Fibroblast of skin of scalp (primary cell): Measurements from ENCODE around the gene SH3D21.

ENCODE experiments used
- DNase-seq: peaks from one replicate; pipeline ENCODE4 v3.0.0-alpha.2; 2013

SH3D21 gene

DNA sequence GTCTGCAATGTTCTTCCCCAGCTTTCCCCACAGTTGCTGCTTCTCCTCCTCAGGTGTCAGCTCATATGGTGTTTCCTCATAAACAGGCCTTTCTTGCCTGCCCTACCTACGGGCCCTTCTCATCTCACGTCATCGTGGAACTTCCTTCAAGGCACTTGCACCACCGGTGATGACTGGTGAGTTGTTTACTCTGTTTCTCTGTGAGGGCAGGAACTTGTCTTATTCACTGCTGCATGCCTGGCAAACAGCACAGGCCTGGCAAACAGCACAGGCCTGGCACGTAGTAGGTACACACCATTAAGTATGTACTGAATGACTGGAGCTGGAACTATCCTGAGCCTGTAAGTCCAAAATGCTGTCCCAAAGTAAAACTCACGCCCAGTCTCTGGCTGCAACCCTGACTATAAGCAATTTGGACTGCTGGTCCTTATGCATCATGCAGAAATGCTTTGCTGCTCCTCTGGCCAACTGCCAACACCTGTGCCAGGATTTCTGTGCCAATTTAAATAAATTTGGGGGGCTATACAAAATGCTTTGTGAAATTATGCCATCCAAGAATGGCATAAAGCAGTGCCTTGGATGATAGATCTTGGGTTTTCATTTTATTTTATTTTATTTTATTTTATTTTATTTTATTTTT, 53.9 kb downstream of the SH3D21 start:
- no peak for DNase-seq

DNA sequence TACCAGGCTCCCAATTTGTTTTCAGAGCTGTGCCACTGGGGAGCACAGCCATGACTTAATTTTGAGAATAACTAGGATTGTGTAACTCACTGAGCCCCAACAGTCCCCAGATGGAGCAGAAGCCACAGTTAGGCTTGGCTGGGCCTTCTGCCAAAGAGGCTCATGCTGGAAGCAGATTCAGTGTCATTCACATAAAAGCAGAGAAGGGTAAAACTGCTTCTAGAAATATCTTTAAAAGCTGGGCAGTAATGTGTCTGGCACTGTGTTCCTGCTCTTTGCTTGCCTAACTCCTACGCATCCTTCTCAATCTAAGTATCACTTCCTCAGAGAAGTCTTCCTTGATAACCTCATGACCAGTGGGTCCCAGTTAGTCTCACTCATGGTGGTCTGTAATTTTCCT, 59.2 kb downstream of the SH3D21 start:
- peak; percentile 73 for DNase-seq

DNA sequence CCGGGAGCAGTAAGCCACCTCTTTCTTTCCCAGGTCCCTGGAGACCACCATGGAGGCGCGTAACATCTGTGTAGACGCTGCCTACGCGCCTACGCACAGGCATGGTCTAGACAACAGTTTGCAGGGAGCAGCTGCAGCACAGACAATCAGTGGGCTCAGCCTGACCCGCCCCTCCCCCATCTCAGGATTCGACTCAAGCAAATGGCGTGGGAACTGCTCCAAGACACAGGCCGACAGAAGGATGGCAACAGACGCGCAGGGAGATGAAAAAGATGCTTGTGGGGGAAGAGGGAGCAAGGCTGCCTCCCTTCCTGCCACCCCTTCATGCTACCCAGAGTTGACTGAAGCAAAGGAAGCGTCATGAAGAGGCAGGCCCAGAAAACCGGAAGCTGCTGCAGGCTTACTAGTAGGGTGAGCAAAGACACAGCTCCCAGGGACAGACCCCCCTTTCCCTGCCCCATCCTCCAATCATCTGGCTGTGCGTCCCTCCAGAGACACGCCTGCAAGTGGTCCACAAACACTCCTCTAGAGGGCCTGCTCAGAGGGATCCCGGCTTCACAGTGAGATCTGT, 60.0 kb downstream of the SH3D21 start:
- DNase-seq: peak; percentile 86

DNA sequence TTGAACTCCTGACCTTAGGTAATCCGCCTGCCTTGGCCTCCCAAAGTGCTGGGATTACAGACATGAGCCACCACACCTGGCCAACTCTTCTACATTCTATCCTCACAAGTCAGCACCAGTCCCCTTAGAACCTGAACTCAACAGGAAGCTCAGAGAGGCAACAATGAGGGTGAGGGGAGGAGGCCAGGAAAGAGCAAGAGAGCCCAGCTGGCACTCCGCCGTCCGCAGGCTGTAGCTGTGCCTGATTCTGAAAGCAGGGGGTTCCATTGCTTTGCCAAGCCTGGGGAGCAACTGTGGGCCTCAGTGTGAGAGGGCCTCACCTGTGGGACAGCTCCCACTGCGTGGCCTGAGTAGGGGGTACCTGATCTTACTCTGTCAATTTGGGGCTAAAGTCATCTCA, 60.9 kb downstream of the SH3D21 start:
- no peak for DNase-seq

DNA sequence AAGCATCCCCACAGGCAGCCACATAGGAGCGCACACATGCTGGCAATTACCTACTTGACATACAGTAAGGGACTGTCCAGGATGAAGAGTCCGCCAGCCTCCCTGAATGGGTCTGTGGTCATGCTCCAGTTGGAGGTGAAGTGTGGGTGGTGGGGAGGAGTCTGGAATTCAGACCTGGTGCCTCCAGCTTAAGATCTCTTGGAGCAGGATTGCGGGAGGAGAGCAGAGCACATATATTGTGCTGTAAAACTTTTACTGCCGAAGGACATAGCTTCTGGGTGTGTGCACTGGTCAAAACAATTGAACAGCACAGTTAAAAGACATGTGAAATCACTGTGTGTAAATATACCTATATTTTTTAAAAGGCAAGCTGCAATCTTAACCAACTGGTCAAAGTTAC, 61.6 kb downstream of the SH3D21 start:
- DNase-seq: no peak

DNA sequence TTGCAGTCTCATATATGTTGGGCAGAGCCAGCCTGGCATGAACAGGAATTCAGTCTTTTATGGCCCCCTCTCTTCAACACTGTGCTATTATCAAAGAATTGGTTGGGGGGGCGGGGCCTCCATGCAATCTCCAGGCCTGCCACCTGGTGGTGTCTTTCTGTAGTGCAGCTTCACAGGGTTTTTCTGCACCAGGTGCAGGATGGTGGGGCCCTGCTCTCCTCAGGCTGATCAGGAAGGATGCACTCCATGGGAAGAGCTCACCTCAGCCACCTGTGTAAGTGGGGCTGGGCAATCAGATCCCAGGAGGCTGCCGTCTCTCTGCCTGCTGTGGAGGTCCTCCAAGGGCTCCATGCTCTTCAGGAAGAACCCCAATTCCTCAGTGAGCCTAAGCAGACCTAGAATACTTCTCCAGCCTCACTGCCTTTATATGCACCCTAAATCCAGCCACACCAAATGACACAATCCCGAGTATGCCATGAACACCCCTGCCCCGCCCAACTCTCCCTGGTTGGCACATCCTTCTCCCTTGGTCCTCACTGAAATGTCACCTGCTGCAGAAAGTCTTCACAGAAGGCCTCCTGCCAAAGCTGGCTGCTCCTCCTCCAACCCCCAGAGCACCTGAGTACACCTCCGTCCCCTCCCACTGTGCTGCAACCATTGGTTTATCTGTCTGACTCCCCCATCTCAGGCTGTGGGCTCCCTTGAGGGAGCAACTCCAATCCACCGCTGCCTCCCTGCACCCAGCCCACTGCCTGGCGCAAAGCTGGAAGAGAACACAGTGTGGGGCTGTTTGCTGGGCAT, 63.1 kb downstream of the SH3D21 start:
- DNase-seq: peak; percentile 70
